GM12875 (cell line): Measurements from ENCODE around the gene NFIX.

Experiments used
- H3K4me3 ChIP-seq: one replicate; pipeline ENCODE4 v1.5.1; 2011; ENCODE audit warnings: low read depth, low read length, control low read depth
- TF ChIP-seq, protein P1 (sequence below): IDR thresholded peaks from 2 replicates; pipeline ENCODE4 v1.5.1; 2011; ENCODE audit warnings: low read depth, mild to moderate bottlenecking, control low read depth, inconsistent platforms, low read length, moderate library complexity, borderline replicate concordance; ENCODE audit not compliant: insufficient read depth

Gene NFIX

DNA sequence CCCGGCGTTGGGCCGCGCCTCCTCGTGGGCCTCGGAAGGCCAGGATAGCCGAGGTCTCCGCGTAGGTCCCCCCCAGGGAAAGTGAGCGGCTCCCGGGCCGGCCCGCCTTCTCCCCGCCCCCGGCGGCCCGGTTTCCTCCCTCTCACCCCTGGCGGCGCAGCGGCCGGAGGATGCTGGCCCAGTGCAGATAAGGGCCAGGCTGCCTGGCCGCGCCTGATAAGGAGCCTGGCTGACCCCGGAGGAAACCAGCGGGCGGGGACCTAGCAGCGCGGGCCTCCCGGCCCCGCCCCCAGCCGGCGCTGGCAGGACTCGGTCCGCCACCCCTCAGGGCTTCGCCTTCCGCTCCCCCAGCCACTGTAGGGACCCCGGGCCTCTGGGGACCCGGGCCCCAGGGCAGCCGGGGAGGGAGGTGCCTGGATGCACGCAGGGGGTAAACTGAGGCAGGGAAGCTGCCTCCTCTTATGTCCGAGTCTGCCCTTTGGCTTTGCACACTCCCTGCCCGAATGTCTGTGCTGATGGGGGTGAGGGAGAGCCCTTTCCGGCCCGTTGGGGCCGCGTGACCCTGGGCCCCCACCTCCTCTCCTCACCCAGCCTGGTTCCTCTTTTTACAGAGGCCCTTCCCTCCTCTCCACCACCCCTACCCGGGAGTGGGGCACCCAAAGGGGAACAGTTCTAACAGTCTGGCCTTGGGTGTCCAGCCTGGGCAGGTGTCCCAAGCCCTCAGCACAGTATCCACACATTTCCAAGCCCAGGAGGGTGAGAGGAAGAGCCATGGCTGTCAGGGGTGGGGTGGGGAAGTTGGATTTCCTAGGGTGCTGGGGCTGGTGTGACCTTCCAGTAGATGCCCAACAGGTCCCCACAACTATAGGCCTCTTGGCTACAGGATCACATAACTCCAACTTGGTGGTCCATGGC, 107.6 kb downstream of the NFIX start, which contains the start of gene LYL1:
Gene LYL1 (minus strand): TSS at position 193 of the 915 bp plus-strand sequence. CDS start 1,687 bp downstream, outside the sequence.
- TF ChIP-seq, protein P1, sequence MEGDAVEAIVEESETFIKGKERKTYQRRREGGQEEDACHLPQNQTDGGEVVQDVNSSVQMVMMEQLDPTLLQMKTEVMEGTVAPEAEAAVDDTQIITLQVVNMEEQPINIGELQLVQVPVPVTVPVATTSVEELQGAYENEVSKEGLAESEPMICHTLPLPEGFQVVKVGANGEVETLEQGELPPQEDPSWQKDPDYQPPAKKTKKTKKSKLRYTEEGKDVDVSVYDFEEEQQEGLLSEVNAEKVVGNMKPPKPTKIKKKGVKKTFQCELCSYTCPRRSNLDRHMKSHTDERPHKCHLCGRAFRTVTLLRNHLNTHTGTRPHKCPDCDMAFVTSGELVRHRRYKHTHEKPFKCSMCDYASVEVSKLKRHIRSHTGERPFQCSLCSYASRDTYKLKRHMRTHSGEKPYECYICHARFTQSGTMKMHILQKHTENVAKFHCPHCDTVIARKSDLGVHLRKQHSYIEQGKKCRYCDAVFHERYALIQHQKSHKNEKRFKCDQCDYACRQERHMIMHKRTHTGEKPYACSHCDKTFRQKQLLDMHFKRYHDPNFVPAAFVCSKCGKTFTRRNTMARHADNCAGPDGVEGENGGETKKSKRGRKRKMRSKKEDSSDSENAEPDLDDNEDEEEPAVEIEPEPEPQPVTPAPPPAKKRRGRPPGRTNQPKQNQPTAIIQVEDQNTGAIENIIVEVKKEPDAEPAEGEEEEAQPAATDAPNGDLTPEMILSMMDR, result no peak
- H3K4me3 ChIP-seq, result peak within 1 kb of the TSS; percentile 66

DNA sequence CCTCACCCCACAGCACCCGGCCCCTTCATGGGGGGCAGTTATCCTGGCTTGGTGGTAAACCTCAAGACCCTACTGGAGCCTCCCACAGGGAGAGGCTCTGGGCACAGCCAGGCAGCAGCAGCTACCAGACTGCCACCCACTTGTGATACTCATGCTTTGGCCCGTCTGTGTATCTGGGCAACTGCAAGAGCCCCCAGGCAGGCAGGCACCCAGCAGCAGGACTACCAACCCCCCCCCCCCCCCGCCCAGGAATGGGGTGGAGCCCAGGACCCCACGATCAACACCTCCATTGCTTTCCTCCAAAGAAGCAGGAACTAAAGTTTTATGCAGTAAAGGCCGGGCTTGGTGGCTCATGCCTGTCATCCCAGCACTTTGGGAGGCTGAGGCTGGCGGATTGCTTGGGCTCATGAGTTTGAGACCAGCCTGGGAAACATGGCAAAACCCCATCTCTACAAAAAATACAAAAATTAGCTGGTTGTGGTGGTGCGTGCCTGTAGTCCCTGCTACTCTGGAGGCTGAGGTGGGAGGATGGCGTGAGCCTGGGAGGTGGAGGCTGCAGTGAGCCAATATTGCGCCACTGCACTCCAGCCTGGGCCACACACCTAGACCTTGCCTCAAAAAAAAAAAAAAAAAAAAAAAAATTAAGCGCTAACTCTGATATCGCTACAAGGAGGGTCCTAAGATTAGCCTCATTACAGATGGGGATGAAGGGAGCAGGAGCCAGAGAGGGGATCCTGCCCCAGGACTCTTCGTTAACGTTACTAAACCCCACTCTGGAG, 108.5 kb downstream of the NFIX start:
- H3K4me3 ChIP-seq, result peak overlapping the region; percentile 66
- TF ChIP-seq, protein P1, result no peak

DNA sequence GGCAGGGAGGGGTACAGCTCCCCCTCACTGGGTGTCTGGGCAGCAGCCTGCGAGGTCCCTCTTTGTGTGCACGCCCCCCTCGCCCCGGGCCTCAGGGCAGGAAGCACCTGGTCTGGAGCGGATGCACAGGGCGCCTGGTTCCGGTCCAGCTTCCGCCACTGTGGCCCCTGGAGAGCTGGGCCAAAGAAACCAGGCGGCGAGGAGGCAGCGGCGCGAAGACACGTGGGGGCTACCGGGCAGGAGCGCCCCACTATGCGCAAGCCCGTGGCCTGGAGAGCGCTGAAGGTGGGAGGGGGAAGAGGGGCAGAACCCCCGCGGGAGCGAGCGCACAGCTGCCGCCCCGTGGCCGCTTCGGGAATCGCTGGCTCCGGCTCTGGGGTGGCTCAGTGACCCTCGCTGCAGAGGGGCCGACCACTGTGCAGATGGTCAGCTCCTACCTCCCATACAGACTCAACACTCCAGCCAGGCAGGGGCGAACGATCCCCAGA, 109.1 kb downstream of the NFIX start:
- TF ChIP-seq, protein P1, result peak; percentile 99
- H3K4me3 ChIP-seq, result peak overlapping the region; percentile 66

GRCh38 chr19:13104848-13105711, 109.8 kb downstream of the NFIX start:
- peak overlapping the region; percentile 66 for H3K4me3 ChIP-seq
- TF ChIP-seq, protein P1, result no peak

- no peak overlapping the region for H3K4me3 ChIP-seq
- TF ChIP-seq, protein P1, result no peak
Measured at GRCh38 chr19:13109361-13110098, 114.3 kb downstream of the NFIX start.

- H3K4me3 ChIP-seq, result no peak overlapping the region
- TF ChIP-seq, protein P1, result no peak
Measured at GRCh38 chr19:13110099-13110610, 114.9 kb downstream of the NFIX start.
